Right lobe of liver (tissue), 6 donors: Measurements from ENCODE around the gene COL27A1. TPM values are rescaled to one million over a fixed set of nuclear protein-coding genes. Genes with fewer than 3 reads are reported as not detected.

Experiments used
- ATAC-seq, 4 donors: fragments of 200-7000 bp; cut with Tn5 transposase; one replicate each; pipeline ENCODE4 v1.9.1; 2020; ENCODE audit warnings: mild to moderate bottlenecking in 4 of 4, moderate library complexity in 4 of 4
- DNase-seq, 3 donors: peaks; one replicate each; pipeline ENCODE4 v3.0.0-alpha.2; 2020
- H3K27ac ChIP-seq, 3 donors: fragments of 200-600 bp; one replicate each; pipeline ENCODE4 v1.8.0; 2022
- H3K27me3 ChIP-seq, 2 donors: fragments of 200-600 bp; one replicate each; pipeline ENCODE4 v1.8.0; 2022
- H3K36me3 ChIP-seq, 4 donors: fragments of 200-600 bp; sonication (generic) in 1 of 4; one replicate each; pipeline versions ENCODE4 v1.5.1 to v1.8.0; 2017 to 2022; ENCODE audit warnings: control low read depth in 1 of 4
- H3K4me1 ChIP-seq, 4 donors: fragments of 200-600 bp; sonication (generic) in 1 of 4; one replicate each; pipeline versions ENCODE4 v1.5.1 to v1.8.0; 2017 to 2022; ENCODE audit warnings: control low read depth in 1 of 4
- H3K4me3 ChIP-seq, 3 donors: fragments of 200-600 bp; one replicate each; pipeline ENCODE4 v1.8.0; 2022
- H3K9me3 ChIP-seq, 4 donors: fragments of 200-600 bp; sonication (generic) in 1 of 4; one replicate each; pipeline versions ENCODE4 v1.5.1 to v1.8.0; 2017 to 2022; ENCODE audit warnings: control low read depth in 1 of 4
- POLR2A ChIP-seq: fragments of 450-650 bp; IDR thresholded peaks from one replicate; pipeline ENCODE4 v1.6.1; 2017; ENCODE audit warnings: antibody characterized with exemption, mild to moderate bottlenecking
- WGBS: methylation state at CpG from one replicate; pipeline ENCODE4 v1.1.6; 2018; ENCODE audit warnings: low coverage, low lambda C conversion rate; ENCODE audit not compliant: insufficient coverage; ENCODE audit errors: missing lambda C conversion rate; 5-methylcytosine and 5-hydroxymethylcytosine counted together
- intact Hi-C, 2 donors: fragments of 100-400 bp; cut with DNase I; formaldehyde crosslinking; loops; one replicate each; pipeline versions ENCODE4 v1.11.2 to v1.14.1; 2022
- total RNA-seq, 6 experiments: library from RNA; depleted of rRNA in 2 of 6; stranded (reverse); fragments of >200 nt in 2 of 6; fragmentation: NEBNext Ultra II Directional in 3 of 6; extraction: Animal tissue kit (Norgen Biotek cat#: 25700) in 3 of 6; gene quantifications; one replicate each; pipeline versions ENCODE4 v1.1.0 to v1.2.4, GENCODE V29; 2016 to 2023
- TF ChIP-seq, protein P1 (sequence below), 4 donors: fragments of 200-600 bp in 3 of 4; fragments of 450-650 bp in 1 of 4; IDR thresholded peaks; one replicate each; pipeline versions ENCODE4 v1.5.1 to v1.8.0; 2016 to 2022; ENCODE audit warnings: antibody characterized with exemption in 4 of 4, mild to moderate bottlenecking in 2 of 4
- donor health status: DM: no; HTN: yes; CAD: no.
- donor health status: DM: no; HTN: no; CAD: no.
- donor health status: DM: no; HTN: no; CAD: no.
- donor health status: DM: no; HTN: yes; CAD: no.
- donor health status: DM: no; HTN: yes; CAD: no.

Gene COL27A1
- total RNA-seq, 6 experiments from 2014 or later = 11.8 to 51.9 (median 29.3) TPM

DNA sequence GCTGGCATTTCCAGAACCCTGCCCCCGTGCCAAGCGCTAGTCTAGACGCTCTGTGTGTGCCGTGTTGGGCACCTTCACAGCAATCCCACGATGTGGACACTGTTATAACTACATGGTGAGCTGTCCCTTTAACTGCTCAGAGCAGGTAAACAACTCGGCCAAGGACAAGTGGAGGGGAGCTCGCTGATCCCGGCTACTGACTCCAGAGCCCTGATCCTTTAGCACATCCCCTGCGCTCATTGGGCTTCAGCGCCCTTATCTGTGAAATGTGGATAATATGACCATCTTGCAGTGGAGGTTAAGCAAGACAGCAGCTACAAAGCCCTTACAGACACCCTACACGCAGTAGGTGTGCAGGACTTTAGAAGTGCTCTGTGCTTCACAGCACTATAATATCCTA lies 190.8 kb downstream of the COL27A1 start:
- no peak overlapping the region for H3K4me3 ChIP-seq
- no peaks in the 10 kb centered on the region for H3K9me3 ChIP-seq
- peaks cover 7 to 83% (median 28%) of the 10 kb centered on the region in 4 donors for H3K36me3 ChIP-seq
- 73% methylated on average over 7 of the region's 11 CpGs for WGBS
- intact Hi-C loops = no loop called here
- TF ChIP-seq, protein P1, sequence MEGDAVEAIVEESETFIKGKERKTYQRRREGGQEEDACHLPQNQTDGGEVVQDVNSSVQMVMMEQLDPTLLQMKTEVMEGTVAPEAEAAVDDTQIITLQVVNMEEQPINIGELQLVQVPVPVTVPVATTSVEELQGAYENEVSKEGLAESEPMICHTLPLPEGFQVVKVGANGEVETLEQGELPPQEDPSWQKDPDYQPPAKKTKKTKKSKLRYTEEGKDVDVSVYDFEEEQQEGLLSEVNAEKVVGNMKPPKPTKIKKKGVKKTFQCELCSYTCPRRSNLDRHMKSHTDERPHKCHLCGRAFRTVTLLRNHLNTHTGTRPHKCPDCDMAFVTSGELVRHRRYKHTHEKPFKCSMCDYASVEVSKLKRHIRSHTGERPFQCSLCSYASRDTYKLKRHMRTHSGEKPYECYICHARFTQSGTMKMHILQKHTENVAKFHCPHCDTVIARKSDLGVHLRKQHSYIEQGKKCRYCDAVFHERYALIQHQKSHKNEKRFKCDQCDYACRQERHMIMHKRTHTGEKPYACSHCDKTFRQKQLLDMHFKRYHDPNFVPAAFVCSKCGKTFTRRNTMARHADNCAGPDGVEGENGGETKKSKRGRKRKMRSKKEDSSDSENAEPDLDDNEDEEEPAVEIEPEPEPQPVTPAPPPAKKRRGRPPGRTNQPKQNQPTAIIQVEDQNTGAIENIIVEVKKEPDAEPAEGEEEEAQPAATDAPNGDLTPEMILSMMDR (IDR thresholded peaks at IDR 0.05) = no peak
- TF ChIP-seq POLR2A = no peak
- DNase-seq = no peak
- no peak overlapping the region for H3K27ac ChIP-seq
- peaks cover 0 to 2% (median 0%) of the 10 kb centered on the region in 4 donors for H3K4me1 ChIP-seq
- H3K27me3 ChIP-seq = no peaks in the 10 kb centered on the region
- ATAC-seq = no peak

DNA sequence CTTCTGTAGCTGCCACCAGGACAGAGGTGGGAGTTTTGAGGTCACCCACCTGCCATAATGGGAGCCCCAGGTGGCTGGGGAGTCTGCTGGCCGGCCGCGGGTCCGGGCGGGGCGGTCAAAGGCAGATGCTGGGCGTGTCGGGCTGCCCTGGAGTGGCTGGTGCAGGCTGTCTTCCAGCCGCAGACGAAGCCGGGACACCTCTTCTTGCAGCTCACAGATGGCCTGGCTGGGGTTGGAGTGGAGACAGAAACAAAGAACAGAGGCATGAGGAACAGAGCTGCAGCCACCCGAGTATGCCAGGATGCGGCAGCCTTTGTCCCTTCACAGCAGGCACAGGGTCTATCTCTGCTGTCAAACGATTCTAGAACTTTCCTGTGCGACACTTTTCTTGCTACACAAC lies 192.3 kb downstream of the COL27A1 start:
- intact Hi-C loops = no loop called here
- no peak for DNase-seq
- Histone ChIP-seq H3K27me3 (no peaks in the 10 kb centered on the region), H3K27ac (no peak overlapping the region), H3K4me3 (no peak overlapping the region), H3K4me1 (peaks cover 0 to 6% (median 0%) of the 10 kb centered on the region in 4 donors), H3K36me3 (peaks cover 7 to 78% (median 30%) of the 10 kb centered on the region in 4 donors), H3K9me3 (no peaks in the 10 kb centered on the region)
- ATAC-seq = no peak
- TF ChIP-seq, protein P1 (IDR thresholded peaks at IDR 0.05) = no peak
- no peak for TF ChIP-seq POLR2A
- 79% methylated on average over 4 of the region's 15 CpGs for WGBS

DNA sequence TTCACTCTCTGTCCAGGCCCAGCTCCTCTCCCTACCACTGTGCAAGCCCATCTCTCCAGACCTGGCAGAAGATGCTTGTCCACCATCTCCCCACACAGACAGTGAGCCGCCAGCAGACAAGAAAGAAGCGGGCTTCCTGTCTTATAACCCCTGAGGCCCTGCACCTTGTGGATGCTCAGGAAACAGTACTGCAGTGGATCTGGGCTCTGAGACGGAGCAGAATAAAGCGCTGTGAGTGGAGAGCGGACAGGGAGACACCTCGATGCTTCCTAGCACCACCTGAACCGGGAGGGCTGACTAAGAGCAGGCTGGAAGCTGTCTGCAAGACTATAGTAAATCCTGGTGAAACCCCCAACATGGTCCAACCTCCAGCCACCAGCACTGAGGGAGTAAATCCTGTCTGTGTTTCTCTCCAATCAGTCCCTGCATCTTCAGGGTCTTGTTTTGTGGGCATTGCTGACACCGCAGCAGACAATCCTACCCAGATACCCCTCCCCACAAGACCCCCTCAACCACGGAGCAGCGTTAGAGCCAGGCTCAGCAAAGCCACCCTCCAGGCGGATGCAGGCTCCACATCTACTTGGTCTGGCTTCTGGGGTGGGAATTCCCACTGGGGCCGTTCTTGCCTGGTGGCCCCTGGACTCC lies 193.0 kb downstream of the COL27A1 start:
- Histone ChIP-seq H3K9me3 (no peaks in the 10 kb centered on the region), H3K27ac (no peak overlapping the region), H3K4me1 (peaks cover 0 to 6% (median 0%) of the 10 kb centered on the region in 4 donors), H3K4me3 (no peak overlapping the region), H3K36me3 (peaks cover 7 to 72% (median 32%) of the 10 kb centered on the region in 4 donors), H3K27me3 (no peaks in the 10 kb centered on the region)
- ATAC-seq (no peak), DNase-seq (no peak)
- WGBS = 80% methylated on average over 2 of the region's 12 CpGs
- intact Hi-C loops = no loop called here
- TF ChIP-seq POLR2A = no peak
- TF ChIP-seq, protein P1 (IDR thresholded peaks at IDR 0.05) = no peak

DNA sequence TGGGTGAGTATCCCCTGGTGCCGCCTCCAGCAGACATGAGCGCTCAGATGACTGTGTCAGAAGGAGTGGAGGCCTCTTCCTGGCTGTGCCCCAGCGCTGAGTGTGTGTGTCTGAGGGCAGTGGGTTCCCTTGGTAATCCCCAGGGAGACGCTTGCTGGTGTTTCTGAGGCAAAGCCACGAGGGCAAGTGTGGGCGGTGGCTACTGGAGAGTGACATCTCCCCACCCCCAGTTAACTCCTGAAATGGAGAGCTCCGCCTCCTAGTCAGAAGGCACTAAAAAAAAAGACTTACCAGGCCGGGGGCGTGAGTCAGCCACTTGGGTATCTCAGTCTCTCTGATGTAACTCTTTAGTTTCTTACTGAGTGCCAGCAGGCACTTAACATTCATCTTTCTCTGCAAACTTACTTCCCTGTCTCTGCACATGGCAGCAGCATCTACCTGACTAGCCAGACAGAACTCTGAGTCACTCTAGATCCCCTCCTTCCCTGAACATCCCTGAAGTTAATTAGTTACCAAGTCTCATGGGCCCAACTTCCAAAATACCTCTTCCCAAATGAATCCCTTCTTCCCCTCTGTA lies 193.7 kb downstream of the COL27A1 start:
- TF ChIP-seq, protein P1 (IDR thresholded peaks at IDR 0.05) = no peak
- no peak for TF ChIP-seq POLR2A
- Histone ChIP-seq H3K4me3 (no peak overlapping the region), H3K9me3 (no peaks in the 10 kb centered on the region), H3K27me3 (no peaks in the 10 kb centered on the region), H3K4me1 (peaks cover 0 to 6% (median 0%) of the 10 kb centered on the region in 4 donors), H3K27ac (no peak overlapping the region), H3K36me3 (peaks cover 7 to 71% (median 33%) of the 10 kb centered on the region in 4 donors)
- peak in 1 of 3 donors; percentile 43 for DNase-seq
- 20% methylated on average over 3 of the region's 9 CpGs for WGBS
- intact Hi-C loops = no loop called here
- ATAC-seq = peak; percentile 17 to 66 (median 38)
